Activated CD4-positive, alpha-beta T cell treated with anti-CD3 and anti-CD28 coated beads, Interleukin-2, amount 10 ng/mL, durations not matched to agents 7 days and 5 days (primary cell): ENCODE data around the gene GDAP1L1. TPM values are rescaled to one million over a fixed set of nuclear protein-coding genes. Genes with fewer than 3 reads are reported as not detected.
"Not testable (repeated sequence)": the region's sequence is repeated elsewhere in the genome, so short reads cannot be mapped to it uniquely, and the experiment has no call there.

ENCODE experiments used
- CTCF ChIA-PET: fragments of 350-600 bp; sonication (Branson Sonifier 250); formaldehyde crosslinking; loops from one replicate; lab custom pipeline; 2021; ENCODE audit warnings: antibody characterized with exemption; lab: Charles Lee
- POLR2A ChIA-PET: fragments of 350-600 bp; sonication (Branson Sonifier 250); formaldehyde crosslinking; loops from one replicate; lab custom pipeline; 2021; ENCODE audit warnings: antibody characterized with exemption; lab: Charles Lee
- DNase-seq: peaks from one replicate; pipeline ENCODE4 v3.0.0-alpha.2; 2020
- H3K27ac Mint-ChIP-seq: one replicate; pipeline ENCODE4 v1.8.0; 2021; ENCODE audit warnings: mild to moderate bottlenecking, moderate library complexity, mixed read lengths
- H3K27me3 Mint-ChIP-seq: one replicate; pipeline ENCODE4 v1.8.0; 2021; ENCODE audit warnings: mixed read lengths
- H3K36me3 Mint-ChIP-seq: one replicate; pipeline ENCODE4 v1.8.0; 2021; ENCODE audit warnings: low read depth, mixed read lengths
- H3K4me1 Mint-ChIP-seq: one replicate; pipeline ENCODE4 v1.8.0; 2021; ENCODE audit warnings: mixed read lengths
- H3K4me3 Mint-ChIP-seq: one replicate; pipeline ENCODE4 v1.8.0; 2021; ENCODE audit warnings: mild to moderate bottlenecking, moderate library complexity, mixed read lengths
- H3K9me3 Mint-ChIP-seq: one replicate; pipeline ENCODE4 v1.8.0; 2021; ENCODE audit warnings: mixed read lengths
- total RNA-seq, 2 experiments: library from RNA; stranded (reverse); gene quantifications; one replicate each; pipeline ENCODE4 v1.2.3, GENCODE V29; 2021

GDAP1L1 gene
- total RNA-seq, 2 experiments from 2014 or later, result not detected

- CTCF ChIA-PET, result no interaction called here
- no peak for DNase-seq
- H3K4me1 Mint-ChIP-seq, result no peaks in the 10 kb centered on the region
- H3K4me3 Mint-ChIP-seq, result no peak overlapping the region
- H3K36me3 Mint-ChIP-seq, result no peaks in the 10 kb centered on the region
- H3K27me3 Mint-ChIP-seq, result no peaks in the 10 kb centered on the region
- H3K9me3 Mint-ChIP-seq, result no peaks in the 10 kb centered on the region
- POLR2A ChIA-PET, result no interaction called here
- H3K27ac Mint-ChIP-seq, result no peak overlapping the region
Observed at GRCh38 chr20:44297721-44298120, 50.6 kb downstream of the GDAP1L1 start.

- H3K4me1 Mint-ChIP-seq, POLR2A ChIA-PET, H3K9me3 Mint-ChIP-seq, H3K27me3 Mint-ChIP-seq, H3K27ac Mint-ChIP-seq, DNase-seq, H3K36me3 Mint-ChIP-seq, H3K4me3 Mint-ChIP-seq: not testable (repeated sequence)
- CTCF ChIA-PET, result interaction anchor here (0.7 to 2.1 kb wide), 4 partner anchors 11 to 64 kb away, joined by 3 to 17 read pairs (median 4); partner anchors contain the start of gene FITM2
Observed at GRCh38 chr20:44299011-44299535, 52.0 kb downstream of the GDAP1L1 start.

GRCh38 chr20:44301285-44301684 lies 54.2 kb downstream of the GDAP1L1 start:
- ChIA-PET POLR2A (no interaction called here), CTCF (interaction anchor here (1.4 to 2.1 kb wide), 2 partner anchors 9 to 84 kb away, joined by 4 to 17 read pairs; partner anchors contain the start of gene FITM2)

GRCh38 chr20:44302026-44302669 lies 55.0 kb downstream of the GDAP1L1 start:
- H3K4me3 Mint-ChIP-seq, result no peak overlapping the region
- ChIA-PET POLR2A (interaction anchor here (0.6 kb wide), 1 partner anchor 76 kb away, joined by 3 read pairs; no protein-coding TSS in a partner anchor), CTCF (no interaction called here)
- H3K27ac Mint-ChIP-seq, result no peak overlapping the region
- H3K4me1 Mint-ChIP-seq, result no peaks in the 10 kb centered on the region
- H3K27me3 Mint-ChIP-seq, result no peaks in the 10 kb centered on the region
- no peaks in the 10 kb centered on the region for H3K36me3 Mint-ChIP-seq
- no peaks in the 10 kb centered on the region for H3K9me3 Mint-ChIP-seq
- DNase-seq, result no peak

More at GRCh38 chr20:44301285-44301684, 54.2 kb downstream of the GDAP1L1 start:
- H3K4me3 Mint-ChIP-seq, result no peak overlapping the region
- no peaks in the 10 kb centered on the region for H3K27me3 Mint-ChIP-seq
- DNase-seq, result no peak
- no peaks in the 10 kb centered on the region for H3K9me3 Mint-ChIP-seq
- no peaks in the 10 kb centered on the region for H3K36me3 Mint-ChIP-seq
- H3K27ac Mint-ChIP-seq, result no peak overlapping the region
- H3K4me1 Mint-ChIP-seq, result no peaks in the 10 kb centered on the region

GRCh38 chr20:44302736-44303135 lies 55.6 kb downstream of the GDAP1L1 start:
- DNase-seq, result no peak
- Mint-ChIP-seq H3K4me1 (no peaks in the 10 kb centered on the region), H3K27me3 (no peaks in the 10 kb centered on the region), H3K27ac (no peak overlapping the region), H3K4me3 (no peak overlapping the region), H3K36me3 (no peaks in the 10 kb centered on the region), H3K9me3 (no peaks in the 10 kb centered on the region)
- ChIA-PET POLR2A (no interaction called here), CTCF (no interaction called here)

- H3K9me3 Mint-ChIP-seq, result no peaks in the 10 kb centered on the region
- ChIA-PET CTCF (no interaction called here), POLR2A (interaction anchor here (0.6 kb wide), 1 partner anchor 8 kb away, joined by 3 read pairs; no protein-coding TSS in a partner anchor)
- H3K4me1 Mint-ChIP-seq, result peaks cover 2% of the 10 kb centered on the region
- no peak overlapping the region for H3K27ac Mint-ChIP-seq
- H3K36me3 Mint-ChIP-seq, result no peaks in the 10 kb centered on the region
- no peak overlapping the region for H3K4me3 Mint-ChIP-seq
- no peaks in the 10 kb centered on the region for H3K27me3 Mint-ChIP-seq
- DNase-seq, result no peak
Observed at GRCh38 chr20:44304383-44304782, 57.3 kb downstream of the GDAP1L1 start.

GRCh38 chr20:44306927-44307326 lies 59.8 kb downstream of the GDAP1L1 start:
- CTCF ChIA-PET, result no interaction called here
- peak overlapping the region; percentile 10 for H3K27ac Mint-ChIP-seq
- H3K27me3 Mint-ChIP-seq, result no peaks in the 10 kb centered on the region
- H3K4me3 Mint-ChIP-seq, result no peak overlapping the region
- no peaks in the 10 kb centered on the region for H3K36me3 Mint-ChIP-seq
- no peak for DNase-seq
- peaks cover 20% of the 10 kb centered on the region for H3K4me1 Mint-ChIP-seq
- POLR2A ChIA-PET, result no interaction called here
- no peaks in the 10 kb centered on the region for H3K9me3 Mint-ChIP-seq

GRCh38 chr20:44309763-44310663 lies 62.9 kb downstream of the GDAP1L1 start:
- POLR2A ChIA-PET, result no interaction called here
- Mint-ChIP-seq H3K9me3 (no peaks in the 10 kb centered on the region), H3K27ac (peak overlapping the region; percentile 94), H3K4me1 (peaks cover 20% of the 10 kb centered on the region), H3K36me3 (no peaks in the 10 kb centered on the region), H3K4me3 (peak overlapping the region; percentile 91), H3K27me3 (no peaks in the 10 kb centered on the region)
- CTCF ChIA-PET, result interaction anchor here (0.9 to 6.3 kb wide), 16 partner anchors 10 to 645 kb away, joined by 3 to 144 read pairs (median 4); partner anchors contain the start of gene OSER1
- no peak for DNase-seq

- Mint-ChIP-seq H3K4me1 (peaks cover 20% of the 10 kb centered on the region), H3K9me3 (no peaks in the 10 kb centered on the region), H3K4me3 (peak within 1 kb of the TSS; percentile 91), H3K36me3 (no peaks in the 10 kb centered on the region), H3K27me3 (no peaks in the 10 kb centered on the region), H3K27ac (peak within 1 kb of the TSS; percentile 94)
- peak; percentile 99 for DNase-seq
- CTCF ChIA-PET, result interaction anchor here (0.6 to 6.3 kb wide), 29 partner anchors 9 to 646 kb away, joined by 3 to 144 read pairs (median 3); partner anchors contain the start of genes GDAP1L1 and OSER1
- POLR2A ChIA-PET, result interaction anchor here (0.7 kb wide), 1 partner anchor 92 kb away, joined by 3 read pairs; no protein-coding TSS in a partner anchor
Observed at GRCh38 chr20:44310664-44311639, 63.8 kb downstream of the GDAP1L1 start, which contains the start of gene FITM2. FITM2 (minus strand) TSS chr20:44311202; CDS start chr20:44311148, 54 bp downstream.

- Mint-ChIP-seq H3K4me3 (no peak overlapping the region), H3K4me1 (peaks cover 13% of the 10 kb centered on the region), H3K27me3 (peaks cover 8% of the 10 kb centered on the region), H3K36me3 (no peaks in the 10 kb centered on the region), H3K9me3 (no peaks in the 10 kb centered on the region), H3K27ac (no peak overlapping the region)
- DNase-seq, result no peak
- POLR2A ChIA-PET, result interaction anchor here (0.5 kb wide), 1 partner anchor 43 kb away, joined by 3 read pairs; no protein-coding TSS in a partner anchor
- CTCF ChIA-PET, result interaction anchor here (0.6 kb wide), 1 partner anchor 192 kb away, joined by 4 read pairs; no protein-coding TSS in a partner anchor
Observed at GRCh38 chr20:44314870-44315269, 67.8 kb downstream of the GDAP1L1 start.

GRCh38 chr20:44319839-44320422 lies 72.8 kb downstream of the GDAP1L1 start:
- ChIA-PET POLR2A (no interaction called here), CTCF (interaction anchor here (1.1 kb wide), 1 partner anchor 9 kb away, joined by 4 read pairs; the partner anchor contains the start of gene FITM2)
- H3K36me3 Mint-ChIP-seq, result no peaks in the 10 kb centered on the region
- H3K4me1 Mint-ChIP-seq, result no peaks in the 10 kb centered on the region
- DNase-seq, result no peak
- no peak overlapping the region for H3K4me3 Mint-ChIP-seq
- peaks cover 8% of the 10 kb centered on the region for H3K27me3 Mint-ChIP-seq
- H3K27ac Mint-ChIP-seq, result no peak overlapping the region
- H3K9me3 Mint-ChIP-seq, result no peaks in the 10 kb centered on the region
